ENCODE data around the gene RAVER1. TPM values are rescaled to one million over a fixed set of nuclear protein-coding genes. Genes with fewer than 3 reads are reported as not detected.
A peak's percentile ranks its signal among the peaks of the same experiment; 100 is the strongest.

The RAVER1 gene
- total RNA-seq, 1 experiment from 2014 or later: 55.6 TPM

DNA sequence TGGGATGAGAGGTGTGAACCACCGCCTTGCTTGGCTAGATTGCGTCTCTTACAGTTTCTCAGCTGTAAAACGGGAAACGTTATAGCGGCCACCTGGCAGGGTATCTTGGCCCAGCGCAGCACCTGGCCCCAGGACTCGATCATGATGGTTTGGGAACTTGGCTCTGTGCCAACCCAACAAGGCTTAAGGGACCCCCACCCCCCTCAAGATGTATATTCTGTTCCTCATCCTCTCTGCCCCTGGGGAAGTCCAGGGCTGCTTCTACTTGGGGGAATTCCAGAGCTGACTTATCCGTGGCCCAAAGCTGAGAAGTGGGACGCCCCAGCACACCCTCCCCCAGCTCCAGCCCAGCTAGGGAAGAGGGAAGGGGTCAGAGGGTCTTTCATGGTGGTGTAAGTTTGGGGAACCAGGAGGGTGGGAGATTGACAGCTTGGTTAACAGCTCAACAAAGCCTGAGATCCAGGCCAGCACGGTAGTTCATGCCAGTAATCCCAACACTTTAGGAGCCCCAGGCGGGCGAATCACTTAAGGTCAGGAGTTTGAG lies 61.7 kb downstream of the RAVER1 start:
- intact Hi-C loops (cut with micrococcal nuclease; ENCODE audit: unreplicated experiment): loop anchor here (5.0 kb wide), 1 partner anchor 116 kb away; no protein-coding TSS in a partner anchor

More for the DNA sequence above, 61.7 kb downstream of the RAVER1 start:
- no peaks in the 10 kb centered on the region for H3K27me3 ChIP-seq (ENCODE audit: control insufficient read depth, insufficient read depth, low read length)
- H3K27ac ChIP-seq (ENCODE audit: low read length): peak overlapping the region; percentile 91
- H3K36me3 ChIP-seq (ENCODE audit: control insufficient read depth, insufficient read depth, low read length): no peaks in the 10 kb centered on the region; the same call in 1 of the 2 replicates
- no peaks in the 10 kb centered on the region for H3K9me3 ChIP-seq (ENCODE audit: control insufficient read depth, insufficient read depth, low read depth, low read length)
- peak; percentile 40 for ATAC-seq
- BruUV-seq (replicated peaks): TSS peak; percentile 94
- CTCF ChIA-PET: interaction anchor here (0.7 to 1.9 kb wide), 3 partner anchors 9 to 64 kb away, joined by 3 to 6 read pairs (median 4); partner anchors contain the start of gene RAVER1
- in situ Hi-C loops (cut with HindIII; ENCODE audit: low pct_unique_long_range_greater_than_20kb, low sequenced_read_pairs): no loop called here
- POLR2A ChIA-PET: interaction anchor here (0.6 to 2.1 kb wide), 6 partner anchors 15 to 411 kb away, joined by 3 to 11 read pairs (median 5); partner anchors contain the start of genes DNMT1, ICAM4, ICAM5 and RAVER1
- peaks cover 4% of the 10 kb centered on the region for H3K4me1 ChIP-seq (ENCODE audit: control insufficient read depth, insufficient read depth, low read length)
- no peak for DNase-seq (ENCODE audit: low read depth, low spot score)
- TF ChIP-seq SIN3A (IDR thresholded peaks at IDR 0.05; ENCODE audit: borderline replicate concordance, insufficient read depth, low read depth, low read length): no peak
- TF ChIP-seq REST (IDR thresholded peaks at IDR 0.05; ENCODE audit: insufficient read depth in 1 of 2, low read depth in 2 of 2, low read length in 1 of 2): no peak
- no peak for TF ChIP-seq TCF7L2 (IDR thresholded peaks at IDR 0.05; ENCODE audit: low read depth, low read length)
- no peak for TF ChIP-seq POLR2AphosphoS5 (IDR thresholded peaks at IDR 0.05; ENCODE audit: low read depth, low read length)
- no peak for TF ChIP-seq CTCF (IDR thresholded peaks at IDR 0.05)
- peak overlapping the region; percentile 55 to 83 for H3K4me3 ChIP-seq (ENCODE audit: low read depth in 2 of 2, low read length in 2 of 2)

Measured in Panc1 (cell line).